Heart left ventricle (tissue), 16 donors: ENCODE measurements around the gene USP50. TPM values are rescaled to one million over a fixed set of nuclear protein-coding genes. Genes with fewer than 3 reads are reported as not detected.

ENCODE experiments used
- ATAC-seq, 4 donors: fragments of 200-7000 bp; cut with Tn5 transposase; one replicate each; pipeline ENCODE4 v1.9.1; 2020 to 2022; ENCODE audit warnings: moderate library complexity in 4 of 4, mild to moderate bottlenecking in 3 of 4, moderate number of reproducible peaks in 1 of 4
- DNase-seq, 5 donors: peaks; one replicate each; pipeline ENCODE4 v3.0.0-alpha.2; 2020
- H3K27ac ChIP-seq, 12 donors: fragments of 200-600 bp; sonication (generic) in 4 of 12; one replicate each; pipeline versions ENCODE4 v1.5.0 to v1.8.0; 2016 to 2022; ENCODE audit warnings: mild to moderate bottlenecking in 2 of 12
- H3K27me3 ChIP-seq, 9 donors: fragments of 200-600 bp; sonication (generic) in 2 of 9; one replicate each; pipeline versions ENCODE4 v1.5.1 to v1.8.0; 2016 to 2022; ENCODE audit warnings: mild to moderate bottlenecking in 3 of 9
- H3K36me3 ChIP-seq, 9 donors: fragments of 200-600 bp; sonication (generic) in 2 of 9; one replicate each; pipeline versions ENCODE4 v1.5.0 to v1.8.0; 2018 to 2022; ENCODE audit warnings: mild to moderate bottlenecking in 2 of 9
- H3K4me1 ChIP-seq, 12 donors: fragments of 200-600 bp; sonication (generic) in 4 of 12; one replicate each; pipeline versions ENCODE4 v1.5.0 to v1.8.0; 2016 to 2022; ENCODE audit warnings: mild to moderate bottlenecking in 3 of 12
- H3K4me3 ChIP-seq, 12 donors: fragments of 200-600 bp; sonication (generic) in 4 of 12; one replicate each; pipeline versions ENCODE4 v1.5.0 to v1.8.0; 2017 to 2022; ENCODE audit warnings: mild to moderate bottlenecking in 9 of 12, moderate library complexity in 4 of 12
- H3K9me3 ChIP-seq, 12 donors: fragments of 200-600 bp; sonication (generic) in 4 of 12; one replicate each; pipeline versions ENCODE4 v1.5.0 to v1.8.0; 2016 to 2022; ENCODE audit warnings: mild to moderate bottlenecking in 1 of 12
- CTCF ChIP-seq, 12 donors: fragments of 200-600 bp; sonication (generic) in 4 of 12; IDR thresholded peaks; one replicate each; pipeline versions ENCODE4 v1.5.0 to v1.8.0; 2018 to 2022; ENCODE audit warnings: antibody characterized with exemption in 12 of 12, mild to moderate bottlenecking in 5 of 12
- POLR2A ChIP-seq, 2 donors: fragments of 450-650 bp; IDR thresholded peaks; one replicate each; pipeline ENCODE4 v1.6.1; 2017; ENCODE audit warnings: antibody characterized with exemption in 2 of 2, mild to moderate bottlenecking in 2 of 2, moderate library complexity in 2 of 2
- WGBS, 4 donors: extraction: QIAGEN DNeasy Blood & Tissue Kit in 2 of 4; methylation state at CpG; one replicate each; pipeline versions ENCODE4 v1.1.5 to v1.1.7; 2013 to 2018; 5-methylcytosine and 5-hydroxymethylcytosine counted together
- intact Hi-C, 10 donors: fragments of 100-400 bp; cut with DNase I; formaldehyde crosslinking; loops; one replicate each; pipeline versions ENCODE4 v1.11.1 to v1.14.2; 2022
- long read RNA-seq, 3 donors: library from polyadenylated mRNA; unstranded; transcript quantifications; one replicate each; pipeline ENCODE4 v2.0.0, GENCODE V29; 2020 to 2021
- polyA plus RNA-seq, 2 donors: library from polyadenylated mRNA; stranded (reverse); fragments of 200-250 nt; gene quantifications; one replicate each; pipeline ENCODE4 v1.2.3, GENCODE V29; 2013
- total RNA-seq, 9 donors: library from RNA; depleted of rRNA in 2 of 9; stranded (reverse); fragments of >200 nt in 2 of 9; fragmentation: NEBNext Ultra II Directional in 3 of 9; extraction: Animal tissue kit (Norgen Biotek cat#: 25700) in 3 of 9; gene quantifications; one replicate each; pipeline versions ENCODE4 v1.1.0 to v1.2.4, GENCODE V29; 2016 to 2023
- donor health status: ischemic (EF 13 %, LVEDD 7.1; RV severe dilation, severe dysfunction).
- donor health status: healthy with polysubstance abuse.
- donor health status: DM: no; HTN: yes; CAD: no.
- donor health status: DM: no; HTN: no; CAD: no.
- donor health status: ischemic (EF 25% LVEDD 6.9; RV normal size, moderate dysfunction).
- donor health status: ischemic (EF 25% LVEDD 5.7; RV mildly dilated, moderate dysfunction).
- donor health status: healthy.
- donor health status: DM: yes; HTN: yes; CAD: no.
- donor health status: ischemic (EF 35%, LVEDD 5.7; RV mildly dilated, moderate dysfunction).
- donor health status: nonischemic (EF 11% LVEDD 7.7; RV severe dilation, severe dysfunction).
- donor health status: DM: yes; HTN: yes; CAD: no.
- donor health status: PGD.
- donor health status: ischemic (EF 29% LVEDD 5.4; RV normal size, mild dysfunction).
- donor health status: nonischemic (EF 23%, LVEDD 6.1; RV moderate dilation, normal function).

The USP50 gene
- total RNA-seq = 1 to 10 TPM in 2 of 9 donors, under 1 TPM in 4, not detected in 3; 0.50 to 2.2 (median 0.93) TPM
- not detected for polyA plus RNA-seq
- long read RNA-seq, donor 1 = 0 reads
- long read RNA-seq, donor 2 = 0 reads
- long read RNA-seq, donor 3 = 0 reads

- 89 to 92% (median 90%) methylated on average over 5 of the region's 5 CpGs for WGBS, 4 donors
- Histone ChIP-seq H3K9me3 (no peaks in the 10 kb centered on the region), H3K4me1 (no peaks in the 10 kb centered on the region), H3K27me3 (no peaks in the 10 kb centered on the region), H3K36me3 (no peaks in the 10 kb centered on the region), H3K27ac (no peak within 1 kb of the TSS), H3K4me3 (no peak within 1 kb of the TSS)
- ATAC-seq = no peak
- intact Hi-C loops = no loop called here
- TF ChIP-seq POLR2A (IDR thresholded peaks at IDR 0.05) (no peak), CTCF (IDR thresholded peaks at IDR 0.05) (no peak)
- DNase-seq = no peak
Observed at GRCh38 chr15:50546566-50546965, at the start of gene USP50. Gene USP50 (minus strand): TSS chr15:50546666. CDS start chr15:50546525, 141 bp downstream.

DNA sequence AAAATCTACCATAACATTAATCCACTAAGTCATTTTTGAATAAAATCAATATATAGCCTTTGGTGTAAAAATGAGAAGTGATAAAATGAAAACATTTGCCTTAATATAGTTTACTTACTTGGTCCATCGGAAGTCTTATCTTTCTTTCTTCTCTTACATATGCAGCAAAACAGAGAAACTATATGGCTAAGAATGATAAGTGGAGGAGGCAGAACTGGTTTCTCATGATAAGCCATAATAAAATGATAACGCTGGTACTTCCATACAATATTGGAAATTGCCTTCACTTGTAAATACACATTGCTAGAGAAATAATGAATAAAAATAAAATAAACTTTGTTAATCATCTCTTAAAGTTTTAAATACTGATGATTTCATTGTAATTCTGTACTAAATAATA lies 47.8 kb upstream of the USP50 start:
- intact Hi-C loops = loop anchor here in 2 of 10 donors (10.0 kb wide), 2 partner anchors 50 to 100 kb away; no protein-coding TSS in a partner anchor
- Histone ChIP-seq H3K27me3 (no peaks in the 10 kb centered on the region), H3K4me1 (no peaks in the 10 kb centered on the region), H3K36me3 (peaks cover 0 to 100% (median 100%) of the 10 kb centered on the region in 9 donors), H3K27ac (no peak overlapping the region), H3K9me3 (no peaks in the 10 kb centered on the region), H3K4me3 (no peak overlapping the region)
- 85 to 90% (median 88%) methylated on average over 2 of the region's 2 CpGs for WGBS, 4 donors
- ATAC-seq (no peak), DNase-seq (no peak)
- no peak for TF ChIP-seq POLR2A (IDR thresholded peaks at IDR 0.05)
- TF ChIP-seq CTCF (IDR thresholded peaks at IDR 0.05) = no peak

DNA sequence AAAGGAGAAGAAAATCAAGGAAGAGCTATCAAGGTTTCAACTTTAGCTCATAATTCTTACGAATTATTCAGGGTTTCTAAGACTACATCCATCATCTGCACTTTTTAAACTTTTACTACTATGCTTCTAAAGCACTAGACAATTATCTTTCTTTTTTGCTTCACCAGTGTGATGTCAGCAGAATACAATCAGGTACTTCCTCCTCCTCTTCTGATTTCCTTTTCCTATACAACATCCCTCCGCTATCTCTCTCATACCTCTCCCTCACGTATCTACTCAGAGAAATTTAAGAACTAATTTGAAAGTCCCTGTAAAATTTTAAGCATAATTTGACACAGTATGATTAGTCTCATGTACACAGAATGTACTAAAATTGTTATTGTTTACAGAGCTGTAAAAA lies 47.3 kb upstream of the USP50 start:
- DNase-seq (no peak), ATAC-seq (no peak)
- WGBS, 4 donors = 74 to 87% (median 85%) methylated on average over 3 of the region's 3 CpGs
- Histone ChIP-seq H3K27ac (no peak overlapping the region), H3K27me3 (no peaks in the 10 kb centered on the region), H3K9me3 (no peaks in the 10 kb centered on the region), H3K4me3 (no peak overlapping the region), H3K4me1 (no peaks in the 10 kb centered on the region), H3K36me3 (peaks cover 0 to 100% (median 100%) of the 10 kb centered on the region in 9 donors)
- TF ChIP-seq CTCF (IDR thresholded peaks at IDR 0.05) = no peak
- no peak for TF ChIP-seq POLR2A (IDR thresholded peaks at IDR 0.05)
- intact Hi-C loops = loop anchor here in 2 of 10 donors (10.0 kb wide), 2 partner anchors 51 to 99 kb away; no protein-coding TSS in a partner anchor

GRCh38 chr15:50590288-50590687 lies 43.8 kb upstream of the USP50 start:
- DNase-seq (no peak), ATAC-seq (no peak)
- Histone ChIP-seq H3K36me3 (peaks cover 0 to 100% (median 98%) of the 10 kb centered on the region in 9 donors), H3K9me3 (no peaks in the 10 kb centered on the region), H3K4me1 (no peaks in the 10 kb centered on the region), H3K27ac (no peak overlapping the region), H3K4me3 (no peak overlapping the region), H3K27me3 (no peaks in the 10 kb centered on the region)
- 85 to 94% (median 92%) methylated on average over 1 of the region's 1 CpG for WGBS, 4 donors
- TF ChIP-seq CTCF (IDR thresholded peaks at IDR 0.05) = no peak
- TF ChIP-seq POLR2A (IDR thresholded peaks at IDR 0.05) = no peak
- intact Hi-C loops = loop anchor here in 2 of 10 donors (10.0 kb wide), 2 partner anchors 55 to 95 kb away; no protein-coding TSS in a partner anchor
